Fibroblast of mammary gland (primary cell): Measurements from ENCODE around the gene MKNK1.

ENCODE experiments used
- DNase-seq: peaks from one replicate; pipeline ENCODE4 v3.0.0-alpha.2; 2010; ENCODE audit warnings: low read depth
- H3K4me3 ChIP-seq: 2 replicates; pipeline ENCODE4 v1.5.1; 2011; ENCODE audit warnings: low read depth, mild to moderate bottlenecking, low read length, moderate library complexity; ENCODE audit not compliant: control insufficient read depth
- CTCF ChIP-seq: conservative IDR thresholded peaks from 2 replicates; pipeline ENCODE4 v1.5.1; 2011; ENCODE audit warnings: low read depth, low read length, inconsistent platforms; ENCODE audit not compliant: control insufficient read depth, insufficient read depth

MKNK1 gene

GRCh38 chr1:46619656-46620258 lies 15.7 kb upstream of the MKNK1 start:
- no peak overlapping the region for H3K4me3 ChIP-seq
- DNase-seq, result no peak
- no peak for TF ChIP-seq CTCF

GRCh38 chr1:46618754-46619415 lies 14.8 kb upstream of the MKNK1 start:
- H3K4me3 ChIP-seq, result no peak overlapping the region
- TF ChIP-seq CTCF, result no peak
- DNase-seq, result no peak

DNA sequence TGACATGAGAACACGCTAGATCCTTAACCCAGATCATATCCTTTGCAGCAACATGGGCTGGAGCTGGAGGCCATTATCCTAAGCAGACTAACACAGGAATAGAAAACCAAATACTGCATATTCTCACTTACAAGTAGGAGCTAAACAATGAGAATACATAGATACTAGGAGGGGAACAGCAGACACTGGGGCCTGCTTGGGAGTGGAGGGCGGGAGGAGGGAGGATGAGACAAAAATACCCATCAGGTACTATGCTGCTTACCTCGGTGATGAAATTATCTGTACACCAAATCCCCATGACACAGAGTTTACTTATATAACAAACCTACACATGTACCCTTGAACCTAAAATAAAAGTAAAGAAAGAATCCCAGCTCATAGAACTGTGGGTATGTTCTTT lies 13.8 kb upstream of the MKNK1 start:
- H3K4me3 ChIP-seq, result no peak overlapping the region
- DNase-seq, result no peak
- no peak for TF ChIP-seq CTCF

DNA sequence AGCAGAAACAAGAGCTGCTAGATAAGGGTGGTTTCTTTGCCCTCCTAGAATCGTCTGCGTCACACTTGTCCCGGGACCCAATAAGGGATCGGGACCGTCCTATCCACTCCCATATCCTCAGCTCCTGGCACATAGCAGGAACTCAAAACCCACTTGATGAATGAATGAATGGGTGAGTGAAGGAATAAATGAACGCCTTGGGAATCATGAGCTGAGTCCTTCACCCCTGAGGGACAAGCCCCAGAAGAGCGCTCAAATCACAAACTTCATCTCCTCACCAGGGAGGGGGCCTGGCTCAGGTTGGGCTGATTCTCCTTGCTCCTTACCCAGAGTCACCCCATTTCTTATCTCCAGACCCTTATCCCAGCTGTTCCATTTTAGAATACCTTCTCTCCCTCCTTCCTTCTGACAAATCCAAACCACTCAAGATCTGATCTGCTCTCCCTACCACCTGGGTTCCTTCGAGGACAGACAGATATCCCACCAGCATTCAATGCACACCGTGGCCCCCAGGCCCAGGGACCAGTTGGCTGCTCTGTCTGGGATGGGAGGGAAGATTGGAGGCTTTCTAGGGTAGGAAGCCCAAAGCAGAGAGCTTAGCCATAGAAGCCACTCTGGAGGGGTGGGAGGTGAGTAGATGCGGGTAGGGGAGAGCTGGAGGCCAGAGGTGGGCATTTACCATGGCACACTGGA lies 13.2 kb upstream of the MKNK1 start:
- H3K4me3 ChIP-seq, result peak overlapping the region; percentile 75
- DNase-seq, result no peak
- TF ChIP-seq CTCF, result no peak

GRCh38 chr1:46616277-46617107 lies 12.4 kb upstream of the MKNK1 start, which contains the start of gene MOB3C:
MOB3C (minus strand) TSS chr1:46616811; CDS start chr1:46613321, 3,490 bp downstream.
- H3K4me3 ChIP-seq, result peak within 1 kb of the TSS; percentile 75
- no peak for TF ChIP-seq CTCF
- peak; percentile 75 for DNase-seq

DNA sequence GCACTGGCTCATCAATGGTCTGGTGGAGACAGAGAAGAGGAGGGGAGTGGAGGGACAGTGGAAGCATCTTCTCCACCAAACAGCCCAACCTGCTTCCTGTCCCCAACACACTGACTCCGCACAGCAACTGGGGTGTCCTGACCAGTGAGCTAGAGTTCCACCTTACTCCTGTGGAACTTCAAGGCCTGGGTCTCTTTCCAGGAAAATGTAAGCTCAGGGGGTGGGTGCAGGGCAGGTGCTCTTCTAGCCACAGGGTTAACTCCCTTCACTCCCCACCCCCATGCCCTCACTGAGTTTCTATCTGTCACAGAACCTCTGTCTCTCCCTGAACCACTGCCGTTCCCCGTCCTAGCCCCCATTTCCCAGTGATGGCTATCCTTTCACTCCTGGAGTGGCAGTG lies 11.7 kb upstream of the MKNK1 start:
- peak overlapping the region; percentile 75 for H3K4me3 ChIP-seq
- TF ChIP-seq CTCF, result no peak
- no peak for DNase-seq
